Activated naive CD4-positive, alpha-beta T cell treated with anti-CD3 and anti-CD28 coated beads, Interleukin-2, amount 10 ng/mL, durations not matched to agents 7 days and 5 days (primary cell): ENCODE results near the gene RNF213.
A peak's percentile ranks its signal among the peaks of the same experiment; 100 is the strongest.

ENCODE experiments used
- CTCF ChIA-PET: fragments of 350-600 bp; sonication (Branson Sonifier 250); formaldehyde crosslinking; loops from one replicate; lab custom pipeline; 2021; ENCODE audit warnings: antibody characterized with exemption; lab: Charles Lee
- DNase-seq: peaks from one replicate; pipeline ENCODE4 v3.0.0-alpha.2; 2020
- H3K27ac Mint-ChIP-seq: one replicate; pipeline ENCODE4 v1.8.0; 2021; ENCODE audit warnings: mild to moderate bottlenecking, moderate library complexity, mixed read lengths
- H3K27me3 Mint-ChIP-seq: one replicate; pipeline ENCODE4 v1.8.0; 2021; ENCODE audit warnings: mild to moderate bottlenecking, mixed read lengths
- H3K36me3 Mint-ChIP-seq: one replicate; pipeline ENCODE4 v1.8.0; 2021; ENCODE audit warnings: mixed read lengths
- H3K4me1 Mint-ChIP-seq: one replicate; pipeline ENCODE4 v1.8.0; 2021; ENCODE audit warnings: mixed read lengths
- H3K4me3 Mint-ChIP-seq: one replicate; pipeline ENCODE4 v1.8.0; 2021; ENCODE audit warnings: mild to moderate bottlenecking, moderate library complexity, mixed read lengths
- H3K9me3 Mint-ChIP-seq: one replicate; pipeline ENCODE4 v1.8.0; 2021; ENCODE audit warnings: mixed read lengths

Gene RNF213

DNA sequence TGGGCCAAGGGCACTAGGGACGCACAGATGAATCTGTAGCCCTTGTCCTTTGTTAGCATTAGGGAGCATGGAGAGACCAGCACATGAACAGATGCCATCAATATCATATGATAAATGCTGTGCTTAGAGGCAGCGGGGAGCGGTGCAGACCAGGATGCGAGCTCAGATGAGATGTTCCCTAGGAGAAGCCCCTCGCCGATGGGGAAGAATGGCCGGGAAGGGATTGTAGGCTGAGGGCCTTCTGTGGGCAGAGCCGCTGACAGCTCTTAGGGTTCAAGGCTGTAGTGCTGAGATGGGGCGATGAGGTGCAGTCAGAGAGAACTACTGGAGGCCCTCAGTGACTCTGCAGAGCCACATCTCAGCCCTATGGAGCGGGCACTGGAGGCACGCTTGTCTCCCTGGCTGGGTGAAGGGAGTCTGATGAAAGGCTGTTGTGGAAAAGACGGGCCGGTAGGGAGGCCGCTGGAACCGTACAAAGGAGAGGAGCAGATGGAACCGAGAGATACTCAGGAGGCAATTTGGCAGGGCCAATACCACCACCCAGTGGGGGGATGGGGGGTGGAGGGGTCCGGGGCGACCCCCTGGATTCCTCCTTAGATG is 88.0 kb downstream of the RNF213 start:
- Mint-ChIP-seq H3K4me1 (peaks cover 3% of the 10 kb centered on the region), H3K27ac (no peak overlapping the region), H3K4me3 (no peak overlapping the region), H3K36me3 (peaks cover 89% of the 10 kb centered on the region), H3K27me3 (no peaks in the 10 kb centered on the region), H3K9me3 (no peaks in the 10 kb centered on the region)
- CTCF ChIA-PET: no interaction called here
- DNase-seq: peak; percentile 12

DNA sequence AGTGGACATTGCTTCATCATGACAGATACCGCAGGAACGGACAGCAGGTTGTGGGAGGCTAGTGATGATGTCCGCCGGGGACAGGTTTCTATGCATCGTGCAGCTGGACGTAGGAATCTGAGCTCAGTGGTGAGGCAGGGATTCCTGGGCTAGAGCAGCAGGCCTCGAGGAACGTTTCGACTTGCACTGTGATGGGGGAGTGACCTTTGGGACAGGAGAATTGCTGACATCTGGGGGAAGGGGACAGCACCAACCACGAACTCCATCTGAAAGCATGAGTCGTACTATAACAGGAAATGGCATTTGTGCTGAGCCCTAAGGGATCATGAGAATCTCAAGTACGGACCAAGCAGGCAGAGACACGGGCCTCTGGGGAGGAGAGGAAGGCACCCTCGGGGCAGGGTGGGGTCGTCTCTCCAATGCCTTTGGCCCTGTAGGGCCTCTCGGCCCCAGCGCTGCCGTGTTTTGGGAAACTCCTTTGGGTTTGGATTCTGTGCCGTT is 88.5 kb downstream of the RNF213 start:
- H3K9me3 Mint-ChIP-seq: no peaks in the 10 kb centered on the region
- no peak overlapping the region for H3K4me3 Mint-ChIP-seq
- DNase-seq: peak; percentile 13
- H3K27me3 Mint-ChIP-seq: no peaks in the 10 kb centered on the region
- no peak overlapping the region for H3K27ac Mint-ChIP-seq
- CTCF ChIA-PET: no interaction called here
- H3K36me3 Mint-ChIP-seq: peaks cover 88% of the 10 kb centered on the region
- H3K4me1 Mint-ChIP-seq: no peaks in the 10 kb centered on the region

DNA sequence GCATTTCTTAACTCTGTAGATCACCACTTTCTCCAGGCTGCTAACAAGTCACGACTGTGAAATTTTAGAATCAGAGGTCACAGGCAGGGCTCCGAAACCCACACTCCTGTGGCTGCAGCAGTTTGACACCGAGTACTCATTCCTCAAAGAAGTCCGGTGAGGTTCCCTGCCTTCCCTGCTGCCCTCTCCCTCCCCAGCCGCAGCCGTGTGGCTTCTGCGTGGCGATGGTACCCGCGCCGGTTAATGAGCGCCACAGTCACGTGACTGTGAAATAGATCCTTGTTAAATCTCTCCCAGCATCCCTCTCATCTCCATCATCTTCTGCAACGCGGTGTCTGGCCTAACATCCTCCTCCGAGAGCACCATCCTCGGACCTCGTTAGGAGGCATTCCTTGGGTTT is 89.1 kb downstream of the RNF213 start:
- no peak overlapping the region for H3K27ac Mint-ChIP-seq
- CTCF ChIA-PET: interaction anchor here (1.0 kb wide), 1 partner anchor 16 kb away, joined by 3 read pairs; no protein-coding TSS in a partner anchor
- peaks cover 88% of the 10 kb centered on the region for H3K36me3 Mint-ChIP-seq
- no peak for DNase-seq
- H3K27me3 Mint-ChIP-seq: no peaks in the 10 kb centered on the region
- no peak overlapping the region for H3K4me3 Mint-ChIP-seq
- H3K9me3 Mint-ChIP-seq: no peaks in the 10 kb centered on the region
- no peaks in the 10 kb centered on the region for H3K4me1 Mint-ChIP-seq

DNA sequence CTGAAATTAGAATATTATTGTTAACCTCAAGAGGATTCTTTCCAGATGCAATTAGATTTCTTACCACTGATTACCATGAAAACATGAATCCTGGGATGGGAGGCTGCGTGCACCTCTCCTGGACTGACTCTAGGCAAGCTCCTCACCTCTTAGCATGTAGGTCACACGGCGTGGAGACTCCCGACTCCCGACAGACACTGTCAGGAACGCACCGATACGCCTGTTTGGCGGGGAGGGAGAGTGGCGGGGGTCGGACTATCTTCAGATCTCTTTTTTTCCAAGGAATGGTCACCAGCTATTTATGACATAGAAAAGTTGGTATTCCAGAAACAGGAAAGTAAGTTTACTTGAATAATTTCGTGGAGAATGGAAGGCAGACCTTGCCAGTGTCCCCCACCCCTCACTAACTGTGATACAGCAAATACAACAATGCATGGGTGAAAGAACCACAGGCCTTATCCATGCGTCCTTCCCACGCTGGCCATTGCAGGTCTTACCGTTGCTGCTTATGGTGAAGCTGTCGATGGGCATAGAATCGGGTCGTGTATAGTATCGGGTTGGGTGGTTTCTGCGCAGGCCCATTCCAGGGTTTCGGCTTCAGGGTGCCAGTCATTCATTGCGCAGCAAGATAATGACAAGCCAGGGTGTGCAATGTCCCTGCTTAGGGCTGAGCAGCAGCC is 91.7 kb downstream of the RNF213 start:
- peak overlapping the region; percentile 45 for H3K27ac Mint-ChIP-seq
- no peaks in the 10 kb centered on the region for H3K27me3 Mint-ChIP-seq
- CTCF ChIA-PET: interaction anchor here (0.7 kb wide), 1 partner anchor 57 kb away, joined by 3 read pairs; no protein-coding TSS in a partner anchor
- no peak for DNase-seq
- peaks cover 84% of the 10 kb centered on the region for H3K36me3 Mint-ChIP-seq
- H3K9me3 Mint-ChIP-seq: no peaks in the 10 kb centered on the region
- H3K4me1 Mint-ChIP-seq: no peaks in the 10 kb centered on the region
- H3K4me3 Mint-ChIP-seq: no peak overlapping the region

DNA sequence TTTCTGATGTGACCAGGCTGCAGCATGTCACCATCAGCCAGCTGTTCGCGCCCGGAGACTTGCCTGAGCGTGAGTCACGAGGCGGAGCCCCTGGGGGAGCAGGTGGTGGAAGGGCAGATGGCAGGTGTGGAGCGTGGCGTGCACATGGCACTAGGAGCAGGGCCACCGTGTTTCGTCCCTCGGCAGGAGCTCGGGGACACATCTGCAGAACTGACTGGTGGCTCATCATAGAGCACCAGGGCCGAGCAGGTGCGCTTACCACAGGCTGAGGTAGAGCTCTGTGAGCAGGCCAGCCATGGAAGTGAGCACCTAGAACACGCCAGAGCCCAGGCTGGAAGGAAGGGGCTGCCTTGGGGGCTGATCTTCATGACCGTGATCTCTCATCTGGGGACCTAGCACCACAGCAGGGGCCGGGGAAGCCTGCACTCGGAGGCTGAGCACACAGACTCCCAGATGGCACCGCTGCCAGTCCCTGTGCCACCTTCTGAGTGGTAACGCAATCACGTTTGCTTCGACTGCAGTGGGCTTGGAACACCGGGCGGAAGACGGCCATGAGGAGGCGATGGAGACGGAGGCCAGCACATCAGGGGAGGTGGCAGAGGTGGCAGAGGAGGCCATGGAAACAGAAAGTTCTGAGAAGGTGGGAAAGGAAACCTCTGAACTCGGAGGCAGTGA is 92.5 kb downstream of the RNF213 start:
- Mint-ChIP-seq H3K27me3 (no peaks in the 10 kb centered on the region), H3K27ac (no peak overlapping the region)

DNA sequence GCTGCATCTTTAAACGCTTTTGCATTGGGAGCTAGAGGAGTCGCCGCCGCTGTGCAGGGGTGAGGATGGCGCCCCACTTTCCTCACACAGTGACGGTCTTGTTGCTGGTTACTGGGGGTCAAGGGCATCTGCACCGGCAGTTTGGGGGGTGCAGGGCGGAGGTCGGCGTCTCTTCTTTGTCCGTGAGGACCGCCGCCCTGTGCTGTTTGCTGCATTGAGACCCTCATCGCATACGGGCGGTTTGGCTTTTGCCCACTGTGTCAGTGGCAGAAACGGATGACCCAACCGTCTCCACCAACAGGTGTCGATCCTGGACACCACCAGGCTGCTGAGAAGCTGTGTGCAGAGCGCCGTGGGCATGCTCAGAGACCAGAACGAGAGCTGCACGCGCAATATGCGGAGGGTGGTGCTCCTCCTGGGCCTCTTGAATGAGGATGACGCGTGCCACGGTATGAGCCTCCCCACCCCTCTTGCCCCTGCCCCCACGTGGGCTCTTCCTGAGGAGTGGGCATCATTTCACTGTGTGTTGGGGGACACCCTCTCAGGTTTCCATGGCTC is 93.1 kb downstream of the RNF213 start:
- CTCF ChIA-PET: no interaction called here
- Mint-ChIP-seq H3K9me3 (no peaks in the 10 kb centered on the region), H3K27ac (no peak overlapping the region), H3K27me3 (no peaks in the 10 kb centered on the region), H3K36me3 (peaks cover 80% of the 10 kb centered on the region), H3K4me1 (no peaks in the 10 kb centered on the region), H3K4me3 (no peak overlapping the region)
- no peak for DNase-seq

More for the DNA sequence above, 92.5 kb downstream of the RNF213 start:
- CTCF ChIA-PET: no interaction called here
- DNase-seq: no peak
- H3K36me3 Mint-ChIP-seq: peaks cover 82% of the 10 kb centered on the region
- H3K4me1 Mint-ChIP-seq: no peaks in the 10 kb centered on the region
- H3K4me3 Mint-ChIP-seq: no peak overlapping the region
- H3K9me3 Mint-ChIP-seq: no peaks in the 10 kb centered on the region

DNA sequence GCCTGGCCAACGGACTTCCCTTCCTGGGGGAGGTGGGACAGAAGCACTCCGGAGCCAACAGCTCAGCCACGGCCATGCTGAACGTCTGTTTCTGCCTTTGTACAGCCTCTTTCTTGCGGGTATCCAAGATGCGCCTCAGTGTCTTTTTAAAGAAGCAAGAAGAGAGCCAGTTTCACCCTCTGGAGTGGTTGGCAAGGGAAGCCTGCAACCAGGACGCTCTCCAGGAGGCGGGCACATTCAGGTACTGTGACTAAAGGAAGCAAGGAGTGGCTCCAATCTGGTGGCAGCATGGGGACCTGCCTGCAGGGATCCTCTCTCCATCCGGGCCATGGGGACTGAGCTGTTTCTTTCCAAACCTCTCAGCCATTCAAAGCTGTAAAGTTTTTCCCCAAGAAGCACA is 93.7 kb downstream of the RNF213 start:
- Mint-ChIP-seq H3K27me3 (no peaks in the 10 kb centered on the region), H3K9me3 (no peaks in the 10 kb centered on the region), H3K4me1 (no peaks in the 10 kb centered on the region), H3K4me3 (no peak overlapping the region), H3K27ac (no peak overlapping the region), H3K36me3 (peaks cover 79% of the 10 kb centered on the region)
- CTCF ChIA-PET: no interaction called here
- DNase-seq: no peak

DNA sequence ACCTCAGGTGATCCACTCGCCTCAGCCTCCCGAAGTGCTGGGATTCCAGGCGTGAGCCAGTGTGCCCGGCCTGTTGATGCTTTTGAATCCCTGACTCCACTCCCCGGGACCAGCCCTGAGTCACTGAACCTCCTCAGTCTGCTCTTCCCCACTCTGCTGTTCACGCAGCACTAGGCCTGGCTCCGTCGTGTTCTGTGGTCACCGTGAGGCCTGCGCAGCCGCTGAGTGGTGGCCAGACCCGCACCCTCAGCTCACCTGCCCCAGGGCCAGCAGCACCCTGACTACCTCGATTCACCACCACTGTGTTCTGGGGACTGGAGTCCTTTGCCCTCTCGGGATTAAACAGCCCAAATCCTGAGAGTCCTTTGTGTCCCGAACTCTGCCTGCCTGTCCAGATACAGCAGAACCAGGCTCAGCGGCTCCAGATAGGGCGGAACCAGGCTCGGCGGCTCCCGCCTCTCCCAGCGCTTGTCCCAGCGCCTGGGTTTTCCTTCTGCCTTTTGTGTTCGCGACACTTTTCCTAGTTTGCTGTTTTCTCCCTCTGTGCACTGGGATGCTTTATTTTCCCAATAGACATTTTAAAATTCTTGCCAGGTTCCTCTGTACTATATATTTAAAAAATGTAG is 95.7 kb downstream of the RNF213 start:
- H3K27me3 Mint-ChIP-seq: no peaks in the 10 kb centered on the region
- H3K4me1 Mint-ChIP-seq: no peaks in the 10 kb centered on the region
- no peak for DNase-seq
- CTCF ChIA-PET: no interaction called here
- no peak overlapping the region for H3K4me3 Mint-ChIP-seq
- no peaks in the 10 kb centered on the region for H3K9me3 Mint-ChIP-seq
- no peak overlapping the region for H3K27ac Mint-ChIP-seq
- H3K36me3 Mint-ChIP-seq: peaks cover 81% of the 10 kb centered on the region

DNA sequence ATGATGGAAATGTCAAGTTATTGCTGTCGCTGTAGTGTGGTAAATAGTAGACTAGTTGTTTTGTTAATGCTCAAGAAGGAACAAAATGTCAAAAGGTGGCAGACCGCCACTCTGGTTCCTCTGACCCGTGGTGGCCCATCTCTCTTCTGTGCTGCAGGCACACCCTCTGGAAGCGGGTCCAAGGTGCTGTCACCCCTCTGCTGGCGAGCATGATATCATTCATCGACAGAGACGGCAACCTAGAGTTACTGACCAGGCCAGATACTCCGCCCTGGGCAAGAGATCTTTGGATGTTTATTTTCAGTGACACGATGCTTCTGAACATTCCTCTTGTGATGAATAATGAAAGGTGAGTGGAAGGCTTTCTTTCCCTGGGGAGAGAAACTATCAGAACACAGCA is 97.5 kb downstream of the RNF213 start:
- Mint-ChIP-seq H3K9me3 (no peaks in the 10 kb centered on the region), H3K4me1 (no peaks in the 10 kb centered on the region), H3K27me3 (no peaks in the 10 kb centered on the region), H3K36me3 (peaks cover 80% of the 10 kb centered on the region), H3K4me3 (no peak overlapping the region), H3K27ac (no peak overlapping the region)
- CTCF ChIA-PET: no interaction called here
- no peak for DNase-seq

DNA sequence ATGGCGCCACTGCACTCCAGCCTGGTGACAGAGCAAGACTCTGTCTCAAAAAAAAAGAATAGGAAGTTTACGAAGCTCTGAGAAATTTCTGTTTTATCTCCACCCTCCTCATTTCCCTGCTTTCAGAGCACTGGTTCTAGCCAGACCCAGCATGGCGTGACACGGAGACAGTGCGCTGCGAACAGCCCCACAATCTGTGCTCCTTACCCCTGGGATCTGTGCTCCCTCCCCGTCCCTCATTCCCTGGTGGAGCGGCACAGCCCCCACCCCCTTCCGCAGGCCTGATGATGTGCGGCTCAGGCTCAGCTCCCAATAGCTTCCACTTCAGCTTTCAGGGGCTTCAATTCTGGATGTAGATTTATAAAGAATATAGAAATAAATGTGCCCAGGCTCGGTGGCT is 98.2 kb downstream of the RNF213 start:
- Mint-ChIP-seq H3K36me3 (peaks cover 80% of the 10 kb centered on the region), H3K4me1 (no peaks in the 10 kb centered on the region), H3K4me3 (no peak overlapping the region), H3K27me3 (no peaks in the 10 kb centered on the region), H3K27ac (peak overlapping the region; percentile 58), H3K9me3 (no peaks in the 10 kb centered on the region)
- CTCF ChIA-PET: no interaction called here
- DNase-seq: no peak

DNA sequence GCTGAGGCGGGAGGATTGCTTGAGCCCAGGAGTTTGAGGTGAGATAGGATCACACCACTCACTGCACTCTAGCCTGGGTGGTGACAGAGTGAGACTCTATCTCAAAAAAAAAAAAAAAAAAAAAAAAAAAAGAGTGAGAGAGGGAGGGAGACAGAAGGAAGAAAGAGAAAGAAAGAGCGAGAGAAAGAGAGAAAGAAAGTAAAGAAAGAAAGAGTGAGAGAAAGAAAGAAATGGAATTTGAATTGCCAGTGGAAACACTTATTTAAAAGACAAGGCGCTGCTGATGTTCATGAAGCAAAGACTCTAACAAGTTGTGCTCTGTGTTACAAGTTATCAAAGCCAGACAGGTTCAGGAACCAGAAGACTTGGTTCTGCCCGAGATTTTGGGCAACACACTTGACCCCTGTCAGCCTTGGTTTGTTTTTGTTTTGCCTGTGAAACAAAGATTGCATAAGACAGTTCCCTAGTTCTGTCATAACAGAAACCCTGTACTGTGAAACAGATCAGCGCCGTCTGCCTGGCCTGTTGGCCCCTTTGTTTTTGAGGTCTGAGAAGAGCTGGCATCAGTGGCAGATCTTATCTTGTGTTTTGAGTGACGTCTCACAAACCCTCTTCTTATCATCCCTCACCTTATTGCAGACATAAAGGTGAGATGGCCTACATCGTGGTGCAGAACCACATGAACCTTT is 98.9 kb downstream of the RNF213 start:
- H3K36me3 Mint-ChIP-seq: peaks cover 80% of the 10 kb centered on the region
- DNase-seq: no peak
- CTCF ChIA-PET: no interaction called here

DNA sequence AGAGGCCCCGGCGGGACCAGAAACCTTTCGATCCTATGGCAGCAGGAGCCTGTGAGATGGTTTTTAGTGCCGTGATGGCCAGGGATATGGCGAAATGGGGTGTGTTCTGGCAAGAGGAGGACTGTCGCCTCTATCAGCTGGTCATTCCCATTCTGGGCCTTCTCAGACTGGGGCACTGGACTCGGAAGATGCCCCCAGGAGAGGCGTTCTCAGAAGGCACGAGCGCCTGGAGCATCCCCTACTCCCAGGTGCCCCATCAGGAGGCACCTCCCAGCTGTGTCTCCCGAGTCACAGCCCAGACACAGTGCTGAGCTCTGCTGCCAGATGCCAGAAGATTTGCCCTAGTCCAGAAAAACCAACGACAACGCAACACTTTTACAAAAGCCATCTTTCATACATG is 99.7 kb downstream of the RNF213 start:
- CTCF ChIA-PET: no interaction called here
- H3K36me3 Mint-ChIP-seq: peaks cover 82% of the 10 kb centered on the region

More for the DNA sequence above, 98.9 kb downstream of the RNF213 start:
- H3K27ac Mint-ChIP-seq: peak overlapping the region; percentile 28
- H3K27me3 Mint-ChIP-seq: no peaks in the 10 kb centered on the region
- H3K4me1 Mint-ChIP-seq: no peaks in the 10 kb centered on the region
- no peaks in the 10 kb centered on the region for H3K9me3 Mint-ChIP-seq
- H3K4me3 Mint-ChIP-seq: no peak overlapping the region

DNA sequence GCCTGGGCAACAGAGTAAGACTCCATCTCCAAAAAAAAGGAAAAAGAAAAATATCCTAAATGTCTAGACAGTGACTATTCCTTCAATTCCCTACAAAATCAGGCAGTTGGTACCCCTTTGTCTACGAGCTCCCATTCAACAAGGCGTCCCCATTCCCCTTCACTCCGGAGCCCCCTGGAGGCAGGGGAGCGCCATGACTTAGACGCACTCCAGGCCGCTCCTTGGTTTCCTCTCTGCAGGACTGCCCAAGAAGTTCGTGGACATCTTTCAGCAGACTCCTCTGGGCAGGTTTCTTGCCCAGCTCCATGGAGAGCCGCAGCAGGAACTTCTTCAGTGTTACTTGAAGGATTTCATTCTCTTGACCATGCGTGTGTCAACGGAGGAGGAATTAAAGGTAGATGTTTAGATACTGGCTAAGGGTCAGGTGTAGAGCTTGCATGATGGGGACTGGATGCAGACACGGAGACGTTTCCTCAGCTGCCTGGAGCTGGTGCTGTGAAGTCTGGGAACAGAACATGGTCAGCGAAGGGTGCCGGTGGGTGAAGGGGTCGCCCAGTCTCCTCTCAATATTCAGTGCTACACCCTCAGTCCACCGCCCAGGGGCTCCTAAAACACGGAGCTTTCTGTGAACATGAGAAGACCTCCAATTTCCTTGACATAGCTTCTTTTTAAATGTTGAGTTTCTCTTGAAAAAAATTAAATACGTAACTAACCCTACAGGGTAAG is 101.0 kb downstream of the RNF213 start:
- Mint-ChIP-seq H3K27ac (peak overlapping the region; percentile 52), H3K27me3 (no peaks in the 10 kb centered on the region), H3K4me3 (no peak overlapping the region), H3K9me3 (no peaks in the 10 kb centered on the region), H3K36me3 (peaks cover 82% of the 10 kb centered on the region), H3K4me1 (no peaks in the 10 kb centered on the region)
- no peak for DNase-seq
- CTCF ChIA-PET: interaction anchor here (0.5 to 1.6 kb wide), 4 partner anchors 11 to 165 kb away, joined by 3 to 4 read pairs (median 3); no protein-coding TSS in a partner anchor

More for the DNA sequence above, 99.7 kb downstream of the RNF213 start:
- no peak overlapping the region for H3K27ac Mint-ChIP-seq
- H3K9me3 Mint-ChIP-seq: no peaks in the 10 kb centered on the region
- H3K4me3 Mint-ChIP-seq: no peak overlapping the region
- no peak for DNase-seq
- no peaks in the 10 kb centered on the region for H3K4me1 Mint-ChIP-seq
- no peaks in the 10 kb centered on the region for H3K27me3 Mint-ChIP-seq
